HG03558 (cell line): ENCODE results near the gene TMC2.
A peak's percentile ranks its signal among the peaks of the same experiment; 100 is the strongest.
"Not testable (repeated sequence)": the region's sequence is repeated elsewhere in the genome, so short reads cannot be mapped to it uniquely, and the experiment has no call there.

Experiments
- ATAC-seq: cut with Tn5 transposase; IDR thresholded peaks from one replicate; pipeline ENCODE4 v1.9.1; 2021; ENCODE audit warnings: moderate number of reproducible peaks; ENCODE audit not compliant: unreplicated experiment; ENCODE audit errors: extremely low read depth

The TMC2 gene

GRCh38 chr20:2536560-2536986 lies at the start of gene TMC2:
TSS of gene TMC2 (plus strand) at chr20:2536573. CDS start at chr20:2536622, 49 bp downstream.
- ATAC-seq: no peak

GRCh38 chr20:2502808-2503384 lies 33.5 kb upstream of the TMC2 start:
- ATAC-seq: not testable (repeated sequence)

- not testable (repeated sequence) for ATAC-seq
Observed at GRCh38 chr20:2504803-2505202, 31.6 kb upstream of the TMC2 start.

GRCh38 chr20:2506426-2506825 lies 29.9 kb upstream of the TMC2 start:
- not testable (repeated sequence) for ATAC-seq

GRCh38 chr20:2507464-2507863 lies 28.9 kb upstream of the TMC2 start:
- ATAC-seq: no peak

- no peak for ATAC-seq
Observed at GRCh38 chr20:2507875-2508630, 28.3 kb upstream of the TMC2 start.

- ATAC-seq: peak; percentile 73
Observed at GRCh38 chr20:2508631-2509467, 27.5 kb upstream of the TMC2 start, which contains the start of gene ZNF343. TSS of gene ZNF343 (minus strand) at chr20:2508915. CDS start at chr20:2493895, 15,020 bp downstream.

- ATAC-seq: no peak
Observed at GRCh38 chr20:2509468-2509781, 26.9 kb upstream of the TMC2 start.

GRCh38 chr20:2509794-2510193 lies 26.6 kb upstream of the TMC2 start:
- ATAC-seq: no peak

- no peak for ATAC-seq
Observed at GRCh38 chr20:2515203-2515602, 21.2 kb upstream of the TMC2 start.

- no peak for ATAC-seq
Observed at GRCh38 chr20:2516399-2516798, 20.0 kb upstream of the TMC2 start.

GRCh38 chr20:2518096-2518495 lies 18.3 kb upstream of the TMC2 start:
- ATAC-seq: no peak

GRCh38 chr20:2518558-2518957 lies 17.8 kb upstream of the TMC2 start:
- no peak for ATAC-seq

- no peak for ATAC-seq
Observed at GRCh38 chr20:2519115-2519809, 17.1 kb upstream of the TMC2 start.

- ATAC-seq: no peak
Observed at GRCh38 chr20:2520617-2521016, 15.8 kb upstream of the TMC2 start.

- no peak for ATAC-seq
Observed at GRCh38 chr20:2521369-2522305, 14.7 kb upstream of the TMC2 start.

- ATAC-seq: not testable (repeated sequence)
Observed at GRCh38 chr20:2522826-2523429, 13.4 kb upstream of the TMC2 start.

GRCh38 chr20:2523919-2524708 lies 12.3 kb upstream of the TMC2 start:
- no peak for ATAC-seq
